GM19395 (cell line): Measurements from ENCODE around the gene PSMA8.
"Not testable (repeated sequence)": the region's sequence is repeated elsewhere in the genome, so short reads cannot be mapped to it uniquely, and the experiment has no call there.

Experiments
- ATAC-seq: cut with Tn5 transposase; IDR thresholded peaks from one replicate; pipeline ENCODE4 v1.9.1; 2021; ENCODE audit warnings: mild to moderate bottlenecking, moderate library complexity; ENCODE audit not compliant: unreplicated experiment

Gene PSMA8

DNA sequence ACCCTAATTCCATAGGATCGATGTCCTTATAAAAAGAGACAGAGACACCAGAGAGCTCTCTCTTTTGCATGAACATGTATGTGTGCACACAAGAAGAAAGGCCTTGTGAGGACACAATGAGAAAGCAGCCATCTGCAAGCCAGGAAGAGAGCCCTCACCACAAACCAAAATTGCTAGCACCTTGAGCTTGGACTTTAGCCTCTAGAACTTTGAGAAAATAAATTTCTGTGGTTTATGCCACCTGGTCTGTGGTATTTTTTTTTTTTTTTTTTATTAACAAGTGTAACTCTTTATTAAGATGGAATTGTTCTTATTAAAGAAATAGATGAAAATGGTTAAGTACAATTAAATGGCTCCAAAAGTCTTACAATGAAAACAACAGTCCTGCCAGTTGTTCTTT lies 33.9 kb downstream of the PSMA8 start:
- peak; percentile 87 for ATAC-seq

DNA sequence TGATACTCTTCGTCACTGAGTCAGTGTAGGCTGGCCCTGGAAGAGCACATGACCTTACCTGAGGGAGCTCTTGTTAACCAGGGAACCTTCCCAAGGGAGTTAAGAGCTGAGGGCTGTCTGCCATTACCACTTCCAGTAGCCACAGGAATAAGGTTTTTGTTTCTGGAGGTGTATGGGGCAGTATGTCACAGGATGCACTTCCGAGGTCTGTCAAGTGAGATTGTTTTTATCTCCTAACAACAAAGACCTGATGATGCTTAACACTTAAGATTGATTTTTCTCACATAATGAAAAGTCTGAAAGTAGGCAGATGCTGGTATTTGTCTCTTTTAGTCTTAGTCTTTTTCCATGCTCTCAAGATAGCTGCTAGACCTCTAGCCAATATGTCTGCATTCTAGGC lies 41.8 kb downstream of the PSMA8 start:
- ATAC-seq, result no peak

DNA sequence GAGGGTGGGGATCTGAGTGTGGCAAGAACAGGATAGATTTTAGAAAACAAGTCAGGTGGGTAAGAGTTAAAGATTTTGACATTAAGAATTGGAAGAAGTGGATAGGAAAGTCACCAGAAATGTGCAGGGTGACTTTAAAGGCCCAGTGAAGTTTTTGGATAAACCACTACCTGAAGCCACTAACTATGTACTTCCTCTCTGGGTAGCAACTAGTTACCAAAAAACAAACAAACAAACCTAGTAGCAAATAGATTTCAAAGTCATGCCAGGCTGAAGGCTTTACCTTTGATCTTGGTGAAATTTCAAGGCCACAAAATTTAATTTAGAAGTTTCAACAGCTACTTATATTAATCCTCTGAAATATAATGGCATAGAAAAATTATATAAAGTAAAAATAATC lies 42.5 kb downstream of the PSMA8 start:
- ATAC-seq, result no peak

DNA sequence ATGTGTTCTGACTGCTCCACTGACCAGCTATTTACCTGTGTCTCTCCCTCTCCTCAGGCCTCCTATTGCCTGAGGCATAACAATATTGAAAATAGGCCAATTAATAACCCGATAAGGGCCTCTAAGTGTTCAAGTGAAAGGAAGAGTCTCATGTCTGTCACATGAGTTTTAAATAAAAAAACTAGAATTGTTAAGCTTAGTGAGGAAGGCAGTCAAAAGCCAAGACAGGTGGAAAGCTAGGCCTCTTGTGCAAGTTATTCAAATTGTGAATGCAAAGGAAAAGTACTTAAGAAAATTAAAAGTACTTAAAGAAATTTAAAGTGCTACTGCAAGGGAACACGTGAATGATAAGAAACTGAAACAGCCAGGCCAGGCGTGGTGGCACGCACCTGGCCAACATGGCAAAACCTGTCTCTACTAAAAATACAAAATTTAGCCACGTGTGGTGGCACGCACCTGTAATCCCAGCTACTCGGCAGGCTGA lies 47.7 kb downstream of the PSMA8 start:
- peak; percentile 65 for ATAC-seq

DNA sequence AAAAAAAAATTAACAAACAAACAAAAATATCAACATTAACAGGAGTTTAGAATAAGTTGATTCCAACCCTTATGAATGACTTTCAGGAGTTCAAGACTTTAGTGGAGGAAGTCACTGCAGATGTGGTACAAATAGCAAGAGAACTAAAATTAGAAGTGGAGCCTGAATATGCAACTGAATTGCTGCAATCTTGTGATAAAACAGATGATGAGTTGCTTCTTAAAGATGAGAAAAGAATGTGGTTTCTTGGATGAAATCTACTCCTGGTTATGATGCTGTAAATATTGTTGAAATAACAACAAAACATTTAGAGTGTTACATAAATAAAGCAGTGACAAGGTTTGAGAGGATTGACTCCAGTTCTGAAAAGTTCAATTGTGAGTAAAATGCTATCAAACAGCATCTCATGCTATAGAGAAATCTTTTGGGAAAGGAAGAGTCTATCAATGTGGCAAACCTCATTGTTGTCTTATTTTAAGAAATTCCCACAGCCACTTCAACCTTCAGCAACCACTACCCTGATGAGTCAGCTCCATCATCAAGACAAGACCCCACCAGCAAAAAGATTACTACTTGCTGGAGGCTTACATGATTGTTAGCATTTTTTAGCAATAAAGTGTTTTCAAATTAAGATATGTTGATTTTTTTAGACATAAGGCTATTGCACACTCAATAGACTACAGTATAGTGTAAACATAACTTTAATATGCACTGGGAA lies 49.9 kb downstream of the PSMA8 start:
- no peak for ATAC-seq

DNA sequence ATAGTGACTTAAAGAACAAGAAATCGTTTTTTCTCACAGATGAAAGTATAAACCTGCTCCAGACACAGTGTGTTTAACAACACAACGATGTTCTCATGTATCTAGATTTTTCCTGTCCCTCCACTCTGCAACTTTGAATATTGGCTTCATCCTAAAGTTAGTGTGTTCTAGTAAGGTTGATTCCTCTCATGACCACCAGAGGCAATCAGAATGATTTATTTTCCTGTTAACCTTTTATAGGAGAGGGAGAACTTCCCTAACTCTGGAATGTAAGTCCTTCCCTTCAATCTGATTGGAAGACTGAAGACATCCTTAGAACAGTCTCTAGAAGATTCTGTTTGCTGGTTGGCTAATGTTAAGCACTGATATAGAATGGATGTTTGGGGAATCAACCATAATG lies 51.6 kb downstream of the PSMA8 start:
- no peak for ATAC-seq

DNA sequence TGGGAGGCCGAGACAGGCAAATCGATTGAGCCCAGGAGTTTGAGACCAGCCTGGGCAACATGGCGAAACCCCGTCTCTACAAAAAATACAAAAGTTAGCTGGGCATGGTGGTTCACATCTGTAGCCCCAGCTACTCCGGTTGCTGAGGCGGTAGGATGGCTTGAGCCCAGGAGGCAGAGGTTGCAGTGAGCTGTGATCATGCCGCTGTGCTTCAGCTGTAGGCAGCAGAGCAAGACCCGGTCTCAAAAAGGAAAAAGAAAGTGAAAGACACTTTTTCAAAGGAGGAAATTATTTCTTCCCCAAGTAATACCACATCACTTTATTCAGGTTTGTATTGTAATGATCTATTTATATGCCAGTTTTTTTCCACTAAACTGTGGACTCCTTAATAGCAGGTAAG lies 56.8 kb downstream of the PSMA8 start:
- ATAC-seq, result peak; percentile 85

DNA sequence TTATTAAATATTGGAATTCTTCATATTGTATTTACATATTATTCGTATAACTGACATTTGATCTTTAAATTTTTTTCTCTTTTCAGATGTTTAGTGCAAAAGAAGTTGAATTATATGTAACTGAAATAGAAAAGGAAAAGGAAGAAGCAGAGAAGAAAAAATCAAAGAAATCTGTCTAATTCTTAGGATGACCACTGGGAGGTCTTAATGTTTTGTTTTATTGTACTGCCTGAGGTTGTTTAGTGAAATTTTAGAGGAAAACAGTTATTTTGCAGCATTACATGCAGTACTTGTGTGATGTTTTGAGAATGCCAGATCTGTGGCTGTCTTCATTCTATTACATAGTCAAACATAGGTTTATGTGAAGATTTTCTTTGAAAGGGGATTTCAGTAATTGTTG lies 58.6 kb downstream of the PSMA8 start:
- ATAC-seq, result no peak

DNA sequence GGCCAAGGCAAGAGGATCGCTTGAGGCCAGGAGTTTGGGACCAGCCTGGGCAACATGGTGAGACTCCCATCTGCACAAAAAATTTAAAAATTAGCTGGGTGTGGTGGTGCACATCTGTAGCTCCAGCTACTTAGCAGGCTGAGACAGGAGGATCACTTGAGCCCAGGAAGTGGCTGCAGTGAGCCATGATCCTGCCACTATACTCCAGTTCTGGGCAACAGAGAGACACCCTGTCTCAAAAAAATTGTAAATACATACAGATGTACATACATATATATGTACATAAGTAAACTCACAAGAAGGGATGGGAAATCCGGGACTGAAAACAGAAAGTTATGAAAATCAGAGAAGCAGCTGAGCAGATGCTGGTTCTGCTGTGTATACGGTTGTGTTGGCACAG lies 62.9 kb downstream of the PSMA8 start:
- ATAC-seq, result no peak

DNA sequence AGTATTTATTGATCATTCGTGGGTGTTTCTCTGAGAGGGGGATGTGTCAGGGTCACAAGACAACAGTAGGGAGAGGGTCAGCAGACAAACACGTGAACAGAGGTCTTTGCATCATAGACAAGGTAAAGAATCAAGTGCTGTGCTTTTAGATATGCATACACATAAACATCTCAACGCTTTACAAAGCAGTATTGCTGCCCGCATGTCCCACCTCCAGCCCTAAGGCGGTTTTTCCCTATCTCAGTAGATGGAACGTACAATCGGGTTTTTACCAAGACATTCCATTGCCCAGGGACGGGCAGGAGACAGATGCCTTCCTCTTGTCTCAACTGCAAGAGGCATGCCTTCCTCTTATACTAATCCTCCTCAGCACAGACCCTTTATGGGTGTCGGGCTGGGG lies 68.3 kb downstream of the PSMA8 start:
- not testable (repeated sequence) for ATAC-seq

DNA sequence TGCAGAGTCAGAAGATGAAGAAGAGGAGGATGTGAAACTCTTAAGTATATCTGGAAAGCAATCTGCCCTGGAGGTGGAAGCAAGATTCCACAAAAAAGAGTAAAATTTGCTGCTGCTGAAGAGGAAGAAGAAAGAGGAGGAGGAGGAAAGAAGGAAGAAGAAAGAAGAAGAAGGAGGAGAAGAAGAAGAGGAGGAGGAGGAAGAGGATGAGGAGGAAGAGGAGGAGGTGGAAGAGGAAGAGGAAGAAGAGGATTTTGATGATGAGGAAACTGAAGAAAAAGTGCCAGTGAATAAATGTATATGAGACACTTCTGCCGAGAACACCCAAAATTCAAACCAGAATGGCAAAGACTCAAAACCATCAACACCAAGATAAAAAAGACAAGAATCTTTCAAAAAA lies 71.6 kb downstream of the PSMA8 start:
- no peak for ATAC-seq

DNA sequence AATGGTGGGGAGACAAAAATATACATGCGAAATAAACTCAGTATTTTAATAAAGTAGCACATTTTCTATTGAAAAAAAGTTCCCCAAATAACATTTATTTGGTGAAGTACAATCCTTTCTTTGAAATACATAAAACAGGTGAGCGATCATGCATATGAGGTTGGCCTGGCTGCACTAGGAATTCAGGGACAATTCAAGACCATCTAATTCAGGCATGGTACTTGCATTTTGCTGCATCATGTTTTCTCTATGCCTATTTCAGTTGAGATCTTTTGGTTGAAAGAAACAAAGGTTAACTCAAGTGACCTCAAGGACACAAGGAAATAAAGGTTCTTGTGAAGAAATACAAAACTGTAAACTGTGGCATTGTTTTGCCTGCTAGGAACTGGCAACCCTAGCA lies 72.8 kb downstream of the PSMA8 start:
- ATAC-seq, result no peak

DNA sequence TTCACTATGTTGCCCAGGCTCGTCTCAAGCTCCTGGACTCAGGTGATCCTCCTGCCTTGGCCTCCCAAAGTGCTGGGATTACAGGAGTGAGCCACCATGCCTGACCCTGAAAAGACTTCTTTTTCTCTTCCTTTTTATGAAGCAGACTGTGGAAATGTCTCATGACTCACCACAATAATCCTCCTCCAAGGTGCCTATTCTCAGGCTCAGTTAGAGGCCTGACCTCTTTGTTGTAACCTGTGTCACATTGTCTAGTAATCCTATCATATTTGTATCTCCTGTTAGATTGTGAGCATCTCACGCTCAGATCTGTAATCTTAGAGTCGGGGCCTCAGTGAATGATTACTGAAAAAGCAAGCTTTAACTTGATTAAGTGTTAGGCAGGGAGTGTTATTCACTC lies 74.3 kb downstream of the PSMA8 start:
- no peak for ATAC-seq

DNA sequence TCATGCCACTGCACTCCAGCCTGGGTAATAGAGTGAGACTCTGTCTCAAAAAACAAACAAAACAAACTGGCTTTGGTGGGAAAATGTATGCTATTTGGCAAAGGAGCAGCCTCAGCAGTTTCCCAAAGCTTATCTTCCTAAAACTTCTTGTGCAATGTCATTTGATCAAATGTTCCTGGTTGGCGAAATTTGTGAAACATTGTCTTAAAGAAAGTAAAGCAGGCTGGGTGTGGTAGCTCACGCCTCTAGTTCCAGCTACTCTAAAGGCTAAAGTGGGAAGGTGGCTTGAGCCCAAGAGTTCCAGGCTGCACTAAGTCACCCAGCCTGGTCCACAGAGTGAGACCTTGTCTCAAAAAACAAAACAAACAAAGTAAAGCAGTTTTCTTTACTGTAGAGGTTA lies 75.3 kb downstream of the PSMA8 start:
- ATAC-seq, result no peak

DNA sequence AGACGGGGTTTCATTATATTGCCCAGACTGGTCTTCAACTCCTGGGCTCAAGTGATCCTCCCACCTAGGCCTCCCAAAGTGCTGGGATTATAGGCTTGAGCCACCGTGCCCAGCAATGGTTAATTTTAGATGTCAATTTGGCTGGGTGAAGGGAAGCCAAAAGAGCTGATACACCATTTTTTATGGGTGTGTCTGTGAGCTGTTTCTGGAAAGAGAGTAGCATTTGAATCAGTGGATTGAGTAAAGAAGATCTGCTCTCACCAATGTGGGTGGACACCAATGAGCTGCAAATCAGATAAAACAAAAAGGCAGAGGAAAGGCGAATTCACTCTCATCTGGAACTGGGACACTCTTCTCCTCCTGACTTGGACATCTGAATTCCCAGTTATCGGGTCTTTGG lies 76.5 kb downstream of the PSMA8 start:
- ATAC-seq, result no peak

DNA sequence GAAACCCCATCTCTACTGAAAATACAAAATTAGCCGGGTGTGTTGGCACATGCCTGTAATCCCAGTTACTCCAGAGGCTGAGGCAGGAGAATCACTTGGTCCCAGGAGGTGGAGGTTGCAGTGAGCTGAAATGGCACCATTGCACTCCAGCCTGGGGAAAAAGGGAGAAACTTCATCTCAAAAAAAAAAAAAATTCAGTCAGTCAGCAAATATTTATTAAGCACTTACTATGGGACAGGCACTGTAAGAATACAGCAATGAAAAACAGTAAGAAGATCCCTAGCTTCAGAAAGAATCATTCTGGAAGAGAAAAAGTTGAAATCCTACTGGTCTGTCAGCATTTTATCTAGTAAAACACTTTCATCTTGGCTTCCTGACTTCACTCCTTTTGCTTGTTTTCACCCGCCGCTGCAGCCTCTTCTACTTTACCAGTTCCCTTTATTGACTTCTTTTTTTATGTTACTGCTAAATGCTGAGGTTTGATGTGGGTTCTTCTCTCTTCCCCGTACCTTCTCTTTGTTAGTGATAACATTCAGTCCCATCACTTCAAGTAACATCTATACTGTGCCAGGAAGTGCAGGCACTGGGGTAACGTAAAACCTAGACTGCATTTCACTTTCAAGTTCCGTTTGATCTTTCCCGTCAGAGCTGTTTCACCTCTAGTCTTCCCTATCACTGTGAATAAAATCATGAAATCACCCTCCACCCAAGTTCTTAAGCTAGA lies 81.7 kb downstream of the PSMA8 start:
- peak; percentile 92 for ATAC-seq

DNA sequence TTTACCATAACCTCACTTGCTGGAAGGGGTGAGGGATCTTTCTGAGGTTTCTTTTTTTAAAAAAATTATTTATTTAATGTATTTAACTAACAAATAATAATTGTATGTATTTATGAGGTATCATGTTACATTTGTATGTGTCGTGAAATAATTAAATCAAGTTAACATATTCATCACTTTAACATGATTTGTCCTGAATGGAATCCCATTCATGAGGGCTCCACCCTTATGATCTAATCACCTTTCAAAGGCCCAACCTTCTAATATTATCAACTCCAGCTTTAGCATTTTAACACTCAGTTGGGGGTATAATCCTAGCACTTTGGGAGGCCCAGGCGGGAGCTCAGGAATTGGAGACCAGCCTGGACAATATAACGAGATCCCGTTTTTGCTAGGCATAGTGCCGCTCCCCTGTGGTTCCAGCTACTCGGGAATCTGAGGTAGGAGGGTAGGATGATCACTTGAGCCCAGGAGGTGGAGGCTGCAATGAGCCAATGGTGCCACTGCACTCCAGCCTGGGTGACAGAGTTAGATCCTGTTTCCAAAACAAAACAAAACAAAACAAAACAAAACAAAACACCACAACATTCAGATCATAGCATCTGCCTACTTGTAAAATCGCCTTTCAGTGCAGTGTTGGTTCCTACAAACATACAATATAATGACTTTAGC lies 91.5 kb downstream of the PSMA8 start:
- no peak for ATAC-seq

DNA sequence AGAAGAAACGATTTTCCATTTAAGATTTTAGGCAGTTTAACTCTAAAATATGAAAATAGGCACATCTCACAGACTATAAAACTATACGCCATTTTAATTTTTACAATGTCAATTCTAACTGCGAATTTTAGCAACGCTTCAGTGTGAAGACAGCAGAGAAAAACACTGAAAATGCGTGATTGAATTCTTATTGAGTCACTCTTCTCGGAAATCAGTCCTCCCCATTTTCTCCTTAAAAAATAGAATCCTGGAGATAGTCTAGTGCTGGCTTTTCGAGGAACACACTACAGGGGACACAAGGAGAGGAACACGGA lies 92.2 kb downstream of the PSMA8 start:
- no peak for ATAC-seq

DNA sequence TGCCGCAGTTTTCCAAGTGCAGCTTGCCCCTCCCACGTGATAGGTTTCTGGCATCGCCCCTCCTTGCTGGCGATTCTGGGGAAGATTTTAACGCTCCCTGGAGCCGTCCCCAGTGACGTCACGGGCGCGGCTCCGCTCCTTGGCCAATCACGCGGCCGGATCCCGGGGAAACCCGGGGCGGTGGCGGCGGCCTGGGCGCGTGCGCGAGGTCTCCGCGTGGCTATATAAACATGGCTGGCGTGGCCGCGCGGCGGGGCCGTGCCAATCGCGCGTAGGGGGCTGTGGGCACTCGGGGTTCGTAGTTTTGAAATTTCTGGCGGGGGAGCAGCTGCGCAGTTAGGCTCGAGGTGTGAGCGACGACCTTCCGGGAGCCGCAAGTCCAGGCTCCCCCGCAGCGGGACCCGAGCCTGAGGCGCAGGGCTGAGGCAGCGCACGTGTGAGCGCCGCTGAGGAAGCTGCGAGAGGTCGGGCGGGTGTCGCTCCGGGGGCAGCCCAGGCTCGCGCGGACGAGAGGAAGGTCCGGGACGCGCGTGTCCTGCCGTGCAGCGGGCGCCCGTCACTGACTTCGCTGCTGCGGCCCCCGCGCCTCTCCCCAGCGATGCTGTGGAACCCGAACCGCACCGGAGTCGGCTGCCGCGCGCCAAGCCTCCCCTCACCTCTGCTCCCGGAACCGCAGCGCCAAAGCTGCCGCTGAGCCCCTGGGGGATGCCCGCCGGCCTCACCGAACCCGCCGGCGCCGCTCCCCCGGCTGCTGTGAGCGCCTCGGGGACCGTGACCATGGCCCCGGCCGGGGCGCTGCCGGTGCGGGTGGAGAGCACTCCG lies 92.8 kb downstream of the PSMA8 start, which contains the start of gene TAF4B:
Gene TAF4B, plus strand, starts transcription at position 217 of the 822 bp plus-strand sequence. Its CDS starts 489 bp downstream, at position 706.
- peak; percentile 84 for ATAC-seq

DNA sequence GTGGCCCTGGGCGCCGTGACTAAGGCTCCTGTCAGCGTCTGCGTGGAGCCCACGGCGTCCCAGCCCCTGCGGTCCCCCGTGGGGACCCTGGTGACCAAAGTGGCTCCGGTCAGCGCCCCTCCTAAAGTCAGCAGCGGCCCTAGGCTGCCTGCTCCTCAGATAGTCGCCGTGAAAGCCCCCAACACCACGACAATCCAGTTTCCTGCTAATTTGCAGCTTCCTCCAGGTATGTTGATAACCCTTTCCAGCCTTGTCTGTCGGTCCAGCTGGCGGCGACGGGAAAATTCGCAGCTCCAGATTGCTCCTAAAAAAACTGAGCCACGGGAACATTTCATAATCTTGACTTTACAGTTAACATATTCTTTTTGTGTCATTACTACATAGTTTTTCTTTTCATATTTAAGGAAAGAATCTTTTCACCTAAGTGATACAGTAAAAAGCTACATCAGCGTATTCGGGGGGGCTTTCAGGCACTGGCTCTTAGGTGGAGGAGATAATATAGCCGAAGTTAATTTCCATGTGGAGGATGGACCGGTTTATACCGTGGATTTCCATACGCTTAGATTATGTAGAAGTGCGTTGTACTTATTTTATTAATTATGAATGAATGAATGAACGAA lies 93.5 kb downstream of the PSMA8 start:
- peak; percentile 9 for ATAC-seq
